HepG2 (cell line): Measurements from ENCODE around the gene ABCB10. TPM values are rescaled to one million over a fixed set of nuclear protein-coding genes. Genes with fewer than 3 reads are reported as not detected.

Source experiments
- ATAD3A ChIP-seq: sonication (generic); formaldehyde crosslinking; IDR thresholded peaks from 2 replicates; pipeline ENCODE4 v1.4.0; 2020; ENCODE audit warnings: missing genetic modification reagents
- ATRX ChIP-seq: sonication (generic); formaldehyde crosslinking; IDR thresholded peaks from 2 replicates; pipeline ENCODE4 v1.4.0; 2020; ENCODE audit warnings: missing genetic modification reagents, borderline replicate concordance
- CCDC6 ChIP-seq: sonication (generic); formaldehyde crosslinking; IDR thresholded peaks from 2 replicates; pipeline ENCODE4 v1.8.1; 2022; ENCODE audit warnings: mild to moderate bottlenecking, missing genetic modification reagents, moderate library complexity
- CEBPB ChIP-seq: IDR thresholded peaks from 2 replicates; pipeline ENCODE4 v1.6.1; 2011; ENCODE audit warnings: low read depth, low read length, improper control_type of control experiment, borderline replicate concordance
- CREBL2 ChIP-seq: sonication (generic); formaldehyde crosslinking; IDR thresholded peaks from 2 replicates; pipeline ENCODE4 v1.8.1; 2023; ENCODE audit warnings: missing genetic modification reagents, mild to moderate bottlenecking, borderline replicate concordance
- HMGXB4 ChIP-seq, 2 experiments: sonication (generic) in 1 of 2; formaldehyde crosslinking in 1 of 2; IDR thresholded peaks; 2 replicates each; pipeline versions ENCODE4 v1.4.0 to v1.6.1; 2018 to 2020; ENCODE audit warnings: missing genetic modification reagents in 2 of 2, borderline replicate concordance in 1 of 2, low read depth in 1 of 2, mild to moderate bottlenecking in 1 of 2, missing biosample characterization in 1 of 2
- KMT2A ChIP-seq: sonication (generic); formaldehyde crosslinking; IDR thresholded peaks from 2 replicates; pipeline ENCODE4 v1.4.0; 2020; ENCODE audit warnings: missing genetic modification reagents
- NFIB ChIP-seq: sonication (generic); formaldehyde crosslinking; IDR thresholded peaks from 2 replicates; pipeline ENCODE4 v1.9.0; 2021; ENCODE audit warnings: missing genetic modification reagents, mild to moderate bottlenecking, borderline replicate concordance
- SIN3A ChIP-seq: IDR thresholded peaks from 2 replicates; pipeline ENCODE4 v1.6.1; 2011; ENCODE audit warnings: low read depth, mild to moderate bottlenecking, control low read depth, low read length, borderline replicate concordance
- STAT5B ChIP-seq: sonication (generic); formaldehyde crosslinking; IDR thresholded peaks from 2 replicates; pipeline ENCODE4 v1.4.0; 2020; ENCODE audit warnings: missing genetic modification reagents
- ZBTB42 ChIP-seq: sonication (generic); formaldehyde crosslinking; IDR thresholded peaks from 2 replicates; pipeline ENCODE4 v1.5.0; 2020; ENCODE audit warnings: mild to moderate bottlenecking, missing genetic modification reagents
- ZNF407 ChIP-seq: sonication (generic); formaldehyde crosslinking; IDR thresholded peaks from one replicate; pipeline ENCODE4 v1.5.1; 2020; ENCODE audit warnings: mild to moderate bottlenecking, missing genetic modification reagents; ENCODE audit errors: not compliant biosample characterization
- ZNF430 ChIP-seq: sonication (generic); formaldehyde crosslinking; IDR thresholded peaks from 2 replicates; pipeline ENCODE4 v1.9.0; 2021; ENCODE audit warnings: mild to moderate bottlenecking, missing genetic modification reagents
- polyA plus RNA-seq, 8 experiments: library from polyadenylated mRNA; depleted of rRNA in 3 of 8; stranded (reverse) in 7 of 8; unstranded in 1 of 8; fragments of >200 nt; fragmentation: Illumina TruSeq in 4 of 8; extraction: Trizol in 4 of 8; gene quantifications; 2 replicates each; pipeline versions ENCODE4 v1.2.1 to v1.2.3, GENCODE V29; 2011 to 2016; ENCODE audit warnings: low read depth in 4 of 8, missing spikeins in 1 of 8, mixed read lengths in 1 of 8; ENCODE audit not compliant: insufficient read depth in 1 of 8
- total RNA-seq, 5 experiments: library from RNA; depleted of rRNA; stranded (reverse); fragments of >200 nt; fragmentation: Illumina TruSeq; extraction: Trizol; gene quantifications; 2 replicates each; pipeline ENCODE4 v1.2.3, GENCODE V29; 2016; ENCODE audit warnings: low read depth in 1 of 5
- TF ChIP-seq, protein P1 (sequence below): sonication (generic); formaldehyde crosslinking; IDR thresholded peaks from 2 replicates; pipeline ENCODE4 v1.4.0; 2020; ENCODE audit warnings: missing genetic modification reagents
- TF ChIP-seq, protein P2 (sequence below): sonication (generic); formaldehyde crosslinking; IDR thresholded peaks from 2 replicates; pipeline ENCODE4 v1.8.0; 2022; ENCODE audit warnings: missing genetic modification reagents, mild to moderate bottlenecking, borderline replicate concordance

Gene ABCB10
- total and polyA plus RNA-seq, 2 of the 13 experiments (the other 11 are each of a cell fraction or from before 2014, with no cell fraction given) = 11.2 to 28.9 TPM

GRCh38 chr1:229558460-229559335 lies at the start of gene ABCB10 (continued):
- TF ChIP-seq ZNF407 (CRISPR knock-in tag) (peak; percentile 87), ZBTB42 (no peak), CREBL2 (CRISPR knock-in tag) (0 out of 2 replicates have a peak, but pooled peaks have one; percentile 59), ATAD3A (no peak), CCDC6 (CRISPR knock-in tag) (peak; percentile 83; the same call in 1 of the 2 replicates), NFIB (CRISPR knock-in tag) (no peak), SIN3A (peak; percentile 48; the same call in 1 of the 2 replicates), STAT5B (CRISPR knock-in tag) (peak; percentile 67; the same call in 1 of the 2 replicates), KMT2A (CRISPR knock-in tag) (peak; percentile 77), CEBPB (no peak), ZNF430 (CRISPR knock-in tag) (peak; percentile 94), HMGXB4 (CRISPR knock-in tag; IDR thresholded peaks at IDR 0.05; ENCODE audit: borderline replicate concordance in 1 of 2, low read depth in 1 of 2) (peak; percentile 98), ATRX (CRISPR knock-in tag) (no peak)
- TF ChIP-seq, protein P1, sequence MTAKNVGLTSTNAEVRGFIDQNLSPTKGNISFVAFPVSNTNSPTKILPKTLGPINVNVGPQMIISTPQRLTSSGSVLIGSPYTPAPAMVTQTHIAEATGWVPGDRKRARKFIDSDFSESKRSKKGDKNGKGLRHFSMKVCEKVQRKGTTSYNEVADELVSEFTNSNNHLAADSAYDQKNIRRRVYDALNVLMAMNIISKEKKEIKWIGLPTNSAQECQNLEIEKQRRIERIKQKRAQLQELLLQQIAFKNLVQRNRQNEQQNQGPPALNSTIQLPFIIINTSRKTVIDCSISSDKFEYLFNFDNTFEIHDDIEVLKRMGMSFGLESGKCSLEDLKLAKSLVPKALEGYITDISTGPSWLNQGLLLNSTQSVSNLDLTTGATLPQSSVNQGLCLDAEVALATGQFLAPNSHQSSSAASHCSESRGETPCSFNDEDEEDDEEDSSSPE (CRISPR knock-in tag) = peak; percentile 92
- TF ChIP-seq, protein P2, sequence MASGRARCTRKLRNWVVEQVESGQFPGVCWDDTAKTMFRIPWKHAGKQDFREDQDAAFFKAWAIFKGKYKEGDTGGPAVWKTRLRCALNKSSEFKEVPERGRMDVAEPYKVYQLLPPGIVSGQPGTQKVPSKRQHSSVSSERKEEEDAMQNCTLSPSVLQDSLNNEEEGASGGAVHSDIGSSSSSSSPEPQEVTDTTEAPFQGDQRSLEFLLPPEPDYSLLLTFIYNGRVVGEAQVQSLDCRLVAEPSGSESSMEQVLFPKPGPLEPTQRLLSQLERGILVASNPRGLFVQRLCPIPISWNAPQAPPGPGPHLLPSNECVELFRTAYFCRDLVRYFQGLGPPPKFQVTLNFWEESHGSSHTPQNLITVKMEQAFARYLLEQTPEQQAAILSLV = 0 out of 2 replicates have a peak, but pooled peaks have one; percentile 46
